ENCODE data around the gene XKR7.
A peak's percentile ranks its signal among the peaks of the same experiment; 100 is the strongest.

The XKR7 gene

GRCh38 chr20:31945785-31946184, 22.2 kb upstream of the XKR7 start:
- no peak for DNase-seq

- DNase-seq: no peak
Measured at GRCh38 chr20:31948008-31948407, 19.9 kb upstream of the XKR7 start.

- no peak for DNase-seq
Measured at GRCh38 chr20:31949877-31950646, 17.9 kb upstream of the XKR7 start.

- no peak for DNase-seq
Measured at GRCh38 chr20:31951203-31951529, 16.8 kb upstream of the XKR7 start.

GRCh38 chr20:31951530-31952453, 16.2 kb upstream of the XKR7 start, which contains the start of gene PDRG1:
Gene PDRG1 (minus strand): TSS chr20:31952046. CDS start chr20:31951961, 85 bp downstream.
- peak; percentile 96 for DNase-seq

GRCh38 chr20:31953556-31954148, 14.3 kb upstream of the XKR7 start:
- no peak for DNase-seq

GRCh38 chr20:31954500-31954899, 13.5 kb upstream of the XKR7 start:
- DNase-seq: no peak

GRCh38 chr20:31956556-31957526, 11.1 kb upstream of the XKR7 start:
- DNase-seq: no peak

GRCh38 chr20:31962761-31963160, 5.2 kb upstream of the XKR7 start:
- DNase-seq: no peak

- DNase-seq: no peak
Measured at GRCh38 chr20:31963889-31964288, 4.1 kb upstream of the XKR7 start.

- DNase-seq: no peak
Measured at GRCh38 chr20:31966991-31967655, 828 bp upstream of the XKR7 start.

- peak; percentile 77 for DNase-seq
Measured at GRCh38 chr20:31968291-31969126, 558 bp downstream of the XKR7 start.

- DNase-seq: no peak
Measured at GRCh38 chr20:31969991-31970390, 2.0 kb downstream of the XKR7 start.

- DNase-seq: no peak
Measured at GRCh38 chr20:31972471-31973021, 4.6 kb downstream of the XKR7 start.

GRCh38 chr20:31974296-31974695, 6.3 kb downstream of the XKR7 start:
- no peak for DNase-seq

GRCh38 chr20:31974951-31975487, 7.1 kb downstream of the XKR7 start:
- DNase-seq: no peak

GRCh38 chr20:31975874-31976273, 7.9 kb downstream of the XKR7 start:
- no peak for DNase-seq

GRCh38 chr20:31977080-31977479, 9.1 kb downstream of the XKR7 start:
- no peak for DNase-seq

GRCh38 chr20:31979713-31980426, 11.9 kb downstream of the XKR7 start:
- DNase-seq: no peak

GRCh38 chr20:31981784-31982183, 13.8 kb downstream of the XKR7 start:
- DNase-seq: no peak
